HG02852 (cell line): ENCODE data around the gene ATL3.
"Not testable (repeated sequence)": the region's sequence is repeated elsewhere in the genome, so short reads cannot be mapped to it uniquely, and the experiment has no call there.

Experiments
- ATAC-seq: cut with Tn5 transposase; IDR thresholded peaks from one replicate; pipeline ENCODE4 v1.9.1; 2021; ENCODE audit warnings: mild to moderate bottlenecking, moderate library complexity; ENCODE audit not compliant: unreplicated experiment

ATL3 gene

DNA sequence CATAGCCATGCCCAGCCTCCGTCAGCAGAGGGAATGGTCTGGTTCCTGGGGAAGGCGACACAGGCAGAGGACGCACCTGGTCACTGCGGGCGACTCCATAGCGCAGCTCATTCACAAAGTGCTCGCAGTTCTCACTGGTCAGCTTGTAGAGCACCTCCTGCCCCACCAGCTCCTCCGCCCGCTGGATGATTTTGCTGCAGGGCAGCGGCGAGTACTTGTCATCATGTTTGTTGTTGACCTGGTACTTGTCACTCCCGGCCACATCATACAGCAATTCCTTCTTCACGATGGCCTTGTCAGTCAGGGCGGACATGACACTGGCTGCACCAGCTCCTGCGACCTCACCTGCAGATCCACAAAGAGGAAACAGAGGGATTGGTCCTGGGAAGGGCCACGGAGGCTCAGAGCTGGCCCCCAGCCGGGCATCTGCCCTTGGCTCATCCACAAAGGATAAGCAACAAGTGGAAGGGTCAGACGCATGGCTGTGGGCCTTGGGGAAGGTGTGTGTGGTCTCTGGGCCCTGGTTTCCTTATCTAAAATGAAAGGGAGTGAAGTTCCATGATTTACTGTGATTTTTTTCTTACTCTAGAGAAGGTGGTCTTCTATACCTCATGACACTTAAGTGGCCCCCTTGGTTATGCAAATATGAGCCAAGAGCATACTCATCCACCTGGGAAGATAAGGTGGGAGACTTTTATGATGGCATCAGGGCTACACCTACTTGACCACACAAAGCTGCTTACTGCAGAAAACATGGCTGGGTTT lies 81.0 kb downstream of the ATL3 start:
- no peak for ATAC-seq

GRCh38 chr11:63589000-63589399 lies 82.2 kb downstream of the ATL3 start:
- ATAC-seq = no peak

GRCh38 chr11:63586451-63587166 lies 84.6 kb downstream of the ATL3 start:
- no peak for ATAC-seq

GRCh38 chr11:63583357-63583677 lies 87.9 kb downstream of the ATL3 start:
- ATAC-seq = no peak

- not testable (repeated sequence) for ATAC-seq
Observed at GRCh38 chr11:63581224-63581623, 90.0 kb downstream of the ATL3 start.

- ATAC-seq = not testable (repeated sequence)
Observed at GRCh38 chr11:63578882-63579281, 92.3 kb downstream of the ATL3 start.

GRCh38 chr11:63574856-63575602 lies 96.1 kb downstream of the ATL3 start:
- ATAC-seq = no peak
